ENCODE measurements around the gene NDUFA11. TPM values are rescaled to one million over a fixed set of nuclear protein-coding genes. Genes with fewer than 3 reads are reported as not detected.
A peak's percentile ranks its signal among the peaks of the same experiment; 100 is the strongest.

The NDUFA11 gene
- total and polyA plus RNA-seq, 8 donors, result 22.2 to 524 (median 344) TPM

DNA sequence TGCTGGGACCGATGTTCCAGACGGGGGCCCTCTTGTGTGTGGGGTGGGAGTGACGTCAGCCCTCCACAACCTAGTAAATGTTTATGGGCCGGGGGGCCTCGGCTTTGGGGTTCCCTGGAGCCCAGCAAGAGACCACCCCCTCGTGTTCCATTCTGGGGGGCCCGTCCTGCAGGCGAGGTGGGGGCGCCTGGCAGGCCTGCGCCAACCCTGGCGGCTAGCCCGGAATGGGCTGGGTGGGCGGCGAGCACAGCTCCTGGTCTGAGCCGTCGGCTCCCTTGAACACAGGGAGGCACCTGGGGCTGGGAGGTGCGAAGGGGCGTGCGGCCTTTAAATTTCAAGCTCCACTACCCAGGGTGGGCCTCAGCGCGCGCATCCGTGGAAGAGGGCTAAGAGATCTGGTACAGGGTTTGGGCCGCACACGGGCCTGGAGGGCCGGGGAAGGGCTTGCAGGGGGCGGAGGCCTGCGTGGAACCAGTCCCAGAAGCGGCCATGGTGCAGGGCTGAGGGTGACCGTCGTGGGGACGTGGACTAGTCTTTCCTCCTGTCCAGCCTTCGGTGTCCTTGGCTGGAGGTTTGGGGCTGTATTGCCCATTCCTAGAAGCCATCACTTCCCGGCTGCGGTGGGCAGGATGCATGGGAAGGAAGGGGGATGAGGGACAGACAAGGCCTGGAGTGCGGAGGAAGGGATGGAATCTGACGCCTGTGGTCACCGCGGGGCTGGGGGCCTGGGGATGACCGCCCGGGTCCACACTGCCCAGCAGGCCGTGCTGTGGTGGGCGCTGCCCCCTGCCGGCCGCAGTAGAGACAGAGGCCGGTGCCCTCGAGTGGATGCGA lies 11.4 kb downstream of the NDUFA11 start:
- intact Hi-C loops (cut with DNase I; ENCODE audit: low total_unique reads), result loop anchor here (10.0 kb wide), 1 partner anchor 87 kb away; the partner anchor contains the start of gene NRTN
- no peak for TF ChIP-seq EP300 (IDR thresholded peaks at IDR 0.05)
- TF ChIP-seq, protein P1, sequence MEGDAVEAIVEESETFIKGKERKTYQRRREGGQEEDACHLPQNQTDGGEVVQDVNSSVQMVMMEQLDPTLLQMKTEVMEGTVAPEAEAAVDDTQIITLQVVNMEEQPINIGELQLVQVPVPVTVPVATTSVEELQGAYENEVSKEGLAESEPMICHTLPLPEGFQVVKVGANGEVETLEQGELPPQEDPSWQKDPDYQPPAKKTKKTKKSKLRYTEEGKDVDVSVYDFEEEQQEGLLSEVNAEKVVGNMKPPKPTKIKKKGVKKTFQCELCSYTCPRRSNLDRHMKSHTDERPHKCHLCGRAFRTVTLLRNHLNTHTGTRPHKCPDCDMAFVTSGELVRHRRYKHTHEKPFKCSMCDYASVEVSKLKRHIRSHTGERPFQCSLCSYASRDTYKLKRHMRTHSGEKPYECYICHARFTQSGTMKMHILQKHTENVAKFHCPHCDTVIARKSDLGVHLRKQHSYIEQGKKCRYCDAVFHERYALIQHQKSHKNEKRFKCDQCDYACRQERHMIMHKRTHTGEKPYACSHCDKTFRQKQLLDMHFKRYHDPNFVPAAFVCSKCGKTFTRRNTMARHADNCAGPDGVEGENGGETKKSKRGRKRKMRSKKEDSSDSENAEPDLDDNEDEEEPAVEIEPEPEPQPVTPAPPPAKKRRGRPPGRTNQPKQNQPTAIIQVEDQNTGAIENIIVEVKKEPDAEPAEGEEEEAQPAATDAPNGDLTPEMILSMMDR (IDR thresholded peaks at IDR 0.05), result peak in 5 of 7 experiments; percentile 30 to 57 (median 53)
- peak in 1 of 3 donors; percentile 59 for TF ChIP-seq POLR2AphosphoS5 (IDR thresholded peaks at IDR 0.05)
- no peak for TF ChIP-seq POLR2A (IDR thresholded peaks at IDR 0.05)
- DNase-seq, result peak; percentile 33 to 79
- 7 to 11% (median 8%) methylated on average over 27 to 48 of the region's 48 CpGs for WGBS, 5 donors
- H3K4me1 ChIP-seq, result peaks cover 16 to 58% (median 32%) of the 10 kb centered on the region in 4 donors
- peaks cover 22 to 32% (median 27%) of the 10 kb centered on the region in 4 donors for H3K36me3 ChIP-seq
- H3K27ac ChIP-seq, result peak overlapping the region in 1 of 5 donors; percentile 77
- no peaks in the 10 kb centered on the region for H3K9me3 ChIP-seq
- peaks cover 0 to 29% (median 14%) of the 10 kb centered on the region in 3 donors for H3K27me3 ChIP-seq
- no peak overlapping the region for H3K4me3 ChIP-seq

DNA sequence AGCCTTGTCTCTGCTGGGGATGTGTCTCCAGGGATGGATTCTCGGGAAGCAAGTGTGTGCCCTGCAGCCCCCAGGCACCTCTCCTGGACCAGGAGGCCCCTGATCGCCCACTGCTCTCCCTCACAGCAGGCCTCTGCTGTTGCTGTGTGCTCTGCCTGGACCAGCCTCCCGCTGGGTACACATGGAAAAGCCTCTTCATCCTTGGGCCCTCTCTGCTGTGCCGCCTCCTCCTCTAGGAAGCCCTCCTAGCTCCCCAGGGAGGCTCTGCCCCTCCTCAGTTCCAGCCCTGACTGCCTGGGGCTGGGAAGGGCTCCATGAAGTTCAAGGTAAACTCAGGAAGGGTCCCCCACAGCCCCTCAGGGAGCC lies 12.0 kb downstream of the NDUFA11 start:
- 40 to 66% (median 53%) methylated on average over 3 to 4 of the region's 4 CpGs; no CpG with 5 or more reads in 1 of the 5 donors for WGBS, 5 donors
- intact Hi-C loops (cut with DNase I; ENCODE audit: low total_unique reads), result loop anchor here (10.0 kb wide), 1 partner anchor 87 kb away; the partner anchor contains the start of gene NRTN
- H3K9me3 ChIP-seq, result no peaks in the 10 kb centered on the region

DNA sequence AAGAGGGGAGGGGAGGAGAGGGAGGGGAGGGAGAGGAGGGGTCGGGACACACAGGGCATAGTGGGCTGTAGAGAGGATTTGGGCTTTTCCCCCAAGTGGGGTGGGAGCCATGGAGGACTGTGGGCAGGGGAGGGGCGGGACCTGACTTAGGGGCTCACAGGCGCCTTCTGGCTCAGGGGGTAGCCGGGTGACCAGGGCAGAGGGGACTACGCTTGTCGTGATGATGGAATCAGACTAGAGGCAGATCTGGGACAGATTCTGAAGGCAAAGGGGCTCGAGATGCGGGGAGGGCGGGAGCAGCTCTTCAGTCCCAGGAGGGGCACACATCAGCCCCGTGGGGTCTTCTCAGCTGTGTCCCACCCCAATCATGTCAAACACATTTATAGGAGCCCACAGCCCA lies 13.5 kb downstream of the NDUFA11 start:
- intact Hi-C loops (cut with DNase I; ENCODE audit: low total_unique reads), result loop anchor here (10.0 kb wide), 1 partner anchor 85 kb away; the partner anchor contains the start of gene NRTN

More for the DNA sequence above, 12.0 kb downstream of the NDUFA11 start:
- no peak for DNase-seq
- Histone ChIP-seq H3K36me3 (peaks cover 19 to 26% (median 21%) of the 10 kb centered on the region in 4 donors), H3K27ac (no peak overlapping the region), H3K27me3 (peaks cover 0 to 29% (median 14%) of the 10 kb centered on the region in 3 donors), H3K4me1 (peaks cover 16 to 54% (median 32%) of the 10 kb centered on the region in 4 donors), H3K4me3 (no peak overlapping the region)
- TF ChIP-seq POLR2AphosphoS5 (IDR thresholded peaks at IDR 0.05) (no peak), EP300 (IDR thresholded peaks at IDR 0.05) (no peak), POLR2A (IDR thresholded peaks at IDR 0.05) (no peak)
- TF ChIP-seq, protein P1 (IDR thresholded peaks at IDR 0.05), result no peak

More for the DNA sequence above, 13.5 kb downstream of the NDUFA11 start:
- Histone ChIP-seq H3K4me3 (no peak overlapping the region), H3K36me3 (peaks cover 4 to 11% (median 7%) of the 10 kb centered on the region in 4 donors), H3K27ac (peak overlapping the region in 1 of 5 donors; percentile 79), H3K27me3 (peaks cover 0 to 29% (median 14%) of the 10 kb centered on the region in 3 donors), H3K9me3 (no peaks in the 10 kb centered on the region), H3K4me1 (peaks cover 16 to 39% (median 28%) of the 10 kb centered on the region in 4 donors)
- TF ChIP-seq POLR2A (IDR thresholded peaks at IDR 0.05) (no peak), EP300 (IDR thresholded peaks at IDR 0.05) (no peak), POLR2AphosphoS5 (IDR thresholded peaks at IDR 0.05) (no peak)
- TF ChIP-seq, protein P1 (IDR thresholded peaks at IDR 0.05), result no peak
- DNase-seq, result no peak
- WGBS, 5 donors, result 44 to 56% (median 50%) methylated on average over 10 of the region's 10 CpGs
